GM23338 (cell line): ENCODE data around the gene EDAR. TPM values are rescaled to one million over a fixed set of nuclear protein-coding genes. Genes with fewer than 3 reads are reported as not detected.

ENCODE experiments used
- ATAC-seq: fragments of 200-7000 bp; cut with Tn5 transposase; 3 replicates; pipeline ENCODE4 v1.9.1; 2020
- DNase-seq: peaks from one replicate; pipeline ENCODE4 v3.0.0-alpha.2; 2015; ENCODE audit warnings: low spot score
- H2AFZ ChIP-seq: fragments of 200-600 bp; sonication (generic); 2 replicates; pipeline ENCODE4 v1.8.0; 2016; ENCODE audit warnings: antibody characterized with exemption, mild to moderate bottlenecking, moderate library complexity
- H3F3A ChIP-seq: fragments of 200-600 bp; sonication (generic); replicated peaks from 2 replicates; pipeline ENCODE4 v1.8.0; 2017; ENCODE audit warnings: antibody characterized with exemption, mixed run types, low read depth
- H3K27ac ChIP-seq: fragments of 200-600 bp; sonication (generic); 2 replicates; pipeline ENCODE4 v1.6.1; 2016; ENCODE audit warnings: low read depth
- H3K27me3 ChIP-seq: fragments of 200-600 bp; sonication (generic); 2 replicates; pipeline ENCODE4 v1.8.0; 2016; ENCODE audit warnings: mild to moderate bottlenecking, mixed run types, moderate library complexity; ENCODE audit not compliant: insufficient read depth
- H3K36me3 ChIP-seq: fragments of 200-600 bp; sonication (generic); 2 replicates; pipeline ENCODE4 v1.8.0; 2016; ENCODE audit warnings: mild to moderate bottlenecking; ENCODE audit not compliant: insufficient read depth
- H3K4me1 ChIP-seq: fragments of 200-600 bp; sonication (generic); 2 replicates; pipeline ENCODE4 v1.8.0; 2016; ENCODE audit warnings: mild to moderate bottlenecking, moderate library complexity; ENCODE audit not compliant: insufficient read depth
- H3K4me2 ChIP-seq: fragments of 200-600 bp; sonication (generic); 2 replicates; pipeline ENCODE4 v1.7.1; 2017; ENCODE audit warnings: mixed run types
- H3K4me3 ChIP-seq: fragments of 200-600 bp; sonication (generic); 2 replicates; pipeline ENCODE4 v1.6.1; 2016; ENCODE audit warnings: mixed run types
- H3K79me2 ChIP-seq: fragments of 200-600 bp; sonication (generic); replicated peaks from 2 replicates; pipeline ENCODE4 v1.8.0; 2017; ENCODE audit warnings: mild to moderate bottlenecking; ENCODE audit not compliant: insufficient read depth
- H3K9me2 ChIP-seq: fragments of 200-600 bp; sonication (generic); 2 replicates; pipeline ENCODE4 v1.8.0; 2017; ENCODE audit not compliant: insufficient read depth
- H4K20me1 ChIP-seq: fragments of 200-600 bp; sonication (generic); replicated peaks from 2 replicates; pipeline ENCODE4 v1.8.0; 2017; ENCODE audit warnings: mild to moderate bottlenecking; ENCODE audit not compliant: insufficient read depth
- H3K27ac Mint-ChIP-seq: 2 replicates; pipeline ENCODE4 v1.8.0; 2020; ENCODE audit warnings: inconsistent platforms, mild to moderate bottlenecking, moderate library complexity, mixed read lengths
- H3K27me3 Mint-ChIP-seq: 3 replicates; pipeline ENCODE4 v1.8.0; 2022; ENCODE audit warnings: low read depth, mild to moderate bottlenecking, moderate library complexity, mixed read lengths, inconsistent platforms; ENCODE audit not compliant: insufficient read depth, poor library complexity
- H3K36me3 Mint-ChIP-seq: 3 replicates; pipeline ENCODE4 v1.8.0; 2021; ENCODE audit warnings: low read depth, mild to moderate bottlenecking, inconsistent platforms, moderate library complexity, mixed read lengths
- H3K4me1 Mint-ChIP-seq: 3 replicates; pipeline ENCODE4 v1.8.0; 2020; ENCODE audit warnings: mild to moderate bottlenecking, inconsistent platforms, mixed read lengths
- H3K4me3 Mint-ChIP-seq: 3 replicates; pipeline ENCODE4 v1.8.0; 2021; ENCODE audit warnings: moderate library complexity, mild to moderate bottlenecking, inconsistent platforms, mixed read lengths
- H3K9me3 Mint-ChIP-seq: 3 replicates; pipeline ENCODE4 v1.8.0; 2020; ENCODE audit warnings: moderate library complexity, mild to moderate bottlenecking, inconsistent platforms, mixed read lengths
- CREB1 ChIP-seq: fragments of 250-450 bp; sonication (Bioruptor Pico); IDR thresholded peaks from 2 replicates; pipeline ENCODE4 v1.5.0; 2020; ENCODE audit warnings: low read depth, mild to moderate bottlenecking, moderate library complexity
- CTCF ChIP-seq, 2 experiments: fragments of 200-600 bp in 1 of 2; sonication (generic) in 1 of 2; conservative IDR thresholded peaks; 2 replicates each; pipeline versions ENCODE4 v1.5.1 to v1.6.1; 2016 to 2017; ENCODE audit warnings: antibody characterized with exemption in 2 of 2, low read depth in 2 of 2, mild to moderate bottlenecking in 2 of 2, moderate library complexity in 1 of 2
- ETS1 ChIP-seq: IDR thresholded peaks from 2 replicates; pipeline ENCODE4 v1.6.1; 2016; ENCODE audit warnings: antibody characterized with exemption
- EZH2 ChIP-seq: fragments of 200-600 bp; sonication (generic); IDR thresholded peaks from one replicate; pipeline ENCODE4 v1.8.0; 2017; ENCODE audit warnings: antibody characterized with exemption, mild to moderate bottlenecking, low read depth; ENCODE audit not compliant: unreplicated experiment
- EZH2phosphoT487 ChIP-seq: fragments of 200-600 bp; sonication (generic); IDR thresholded peaks from one replicate; pipeline ENCODE4 v1.8.1; 2018; ENCODE audit warnings: antibody characterized with exemption; ENCODE audit not compliant: unreplicated experiment
- JUNB ChIP-seq: IDR thresholded peaks from one replicate; pipeline ENCODE4 v1.6.1; 2016; ENCODE audit warnings: antibody characterized with exemption; ENCODE audit not compliant: unreplicated experiment
- NANOG ChIP-seq: IDR thresholded peaks from 2 replicates; pipeline ENCODE4 v1.6.1; 2016; ENCODE audit warnings: antibody characterized with exemption, borderline replicate concordance
- POLR2AphosphoS5 ChIP-seq: IDR thresholded peaks from 2 replicates; pipeline ENCODE4 v1.6.1; 2016; ENCODE audit warnings: antibody characterized with exemption, low read depth
- REST ChIP-seq: IDR thresholded peaks from one replicate; pipeline ENCODE4 v1.6.1; 2018; ENCODE audit warnings: antibody characterized with exemption; ENCODE audit not compliant: unreplicated experiment
- STAT1 ChIP-seq: IDR thresholded peaks from one replicate; pipeline ENCODE4 v1.6.1; 2016; ENCODE audit warnings: antibody characterized with exemption; ENCODE audit not compliant: unreplicated experiment
- ZNF114 ChIP-seq: fragments of 250-450 bp; sonication (Bioruptor Pico); IDR thresholded peaks from 2 replicates; pipeline ENCODE4 v1.5.0; 2020; ENCODE audit warnings: mild to moderate bottlenecking, moderate library complexity
- ZNF331 ChIP-seq: fragments of 250-450 bp; sonication (Bioruptor Pico); IDR thresholded peaks from 2 replicates; pipeline ENCODE4 v1.5.0; 2020; ENCODE audit warnings: low read depth, mild to moderate bottlenecking, moderate library complexity
- ZNF462 ChIP-seq: fragments of 250-450 bp; sonication (Bioruptor Pico); IDR thresholded peaks from 2 replicates; pipeline ENCODE4 v1.5.0; 2020; ENCODE audit warnings: mild to moderate bottlenecking, moderate library complexity
- polyA plus RNA-seq: library from polyadenylated mRNA; unstranded; fragments of >200 nt; fragmentation: Nextera tagmentation; extraction: Ambion mirVana; gene quantifications from 2 replicates; pipeline ENCODE4 v1.2.1, GENCODE V29; 2016
- total RNA-seq: library from RNA; depleted of rRNA; stranded (reverse); fragments of >200 nt; shearing (Covaris generic); gene quantifications from 2 replicates; pipeline ENCODE4 v1.2.3, GENCODE V29; 2014

The EDAR gene
- total and polyA plus RNA-seq, 2 experiments from 2014 or later: not detected

GRCh38 chr2:108956375-108956774 lies 32.6 kb downstream of the EDAR start:
- H3K9me3 Mint-ChIP-seq: no peaks in the 10 kb centered on the region
- Histone ChIP-seq H2AFZ (no peak overlapping the region), H3K79me2 (no peaks in the 10 kb centered on the region), H3K36me3 (no peaks in the 10 kb centered on the region), H3K4me1 (peaks cover 8% of the 10 kb centered on the region), H3K4me3 (no peak overlapping the region), H4K20me1 (no peaks in the 10 kb centered on the region), H3K27me3 (no peaks in the 10 kb centered on the region), H3F3A (no peaks in the 10 kb centered on the region), H3K9me2 (0 out of 2 replicates have a peak, but pooled peaks cover 2% of the 10 kb centered on the region), H3K4me2 (no peak overlapping the region), H3K27ac (no peak overlapping the region)
- H3K4me3 Mint-ChIP-seq: no peak overlapping the region
- TF ChIP-seq ZNF462 (CRISPR knock-in tag) (no peak), EZH2phosphoT487 (no peak), REST (no peak), JUNB (no peak), ETS1 (no peak), STAT1 (no peak), CREB1 (CRISPR knock-in tag) (no peak), ZNF114 (CRISPR knock-in tag) (no peak), EZH2 (no peak), NANOG (no peak), POLR2AphosphoS5 (no peak), ZNF331 (CRISPR knock-in tag) (no peak), CTCF (conservative IDR thresholded peaks at IDR 0.05; ENCODE audit: low read depth in 2 of 2) (no peak)
- DNase-seq (no peak), ATAC-seq (no peak)
- no peak overlapping the region for H3K27ac Mint-ChIP-seq
- H3K4me1 Mint-ChIP-seq: peaks cover 17% of the 10 kb centered on the region
- H3K36me3 Mint-ChIP-seq: no peaks in the 10 kb centered on the region
- H3K27me3 Mint-ChIP-seq: no peaks in the 10 kb centered on the region
